Measurements from ENCODE around the gene TLR5.

TLR5 gene

DNA sequence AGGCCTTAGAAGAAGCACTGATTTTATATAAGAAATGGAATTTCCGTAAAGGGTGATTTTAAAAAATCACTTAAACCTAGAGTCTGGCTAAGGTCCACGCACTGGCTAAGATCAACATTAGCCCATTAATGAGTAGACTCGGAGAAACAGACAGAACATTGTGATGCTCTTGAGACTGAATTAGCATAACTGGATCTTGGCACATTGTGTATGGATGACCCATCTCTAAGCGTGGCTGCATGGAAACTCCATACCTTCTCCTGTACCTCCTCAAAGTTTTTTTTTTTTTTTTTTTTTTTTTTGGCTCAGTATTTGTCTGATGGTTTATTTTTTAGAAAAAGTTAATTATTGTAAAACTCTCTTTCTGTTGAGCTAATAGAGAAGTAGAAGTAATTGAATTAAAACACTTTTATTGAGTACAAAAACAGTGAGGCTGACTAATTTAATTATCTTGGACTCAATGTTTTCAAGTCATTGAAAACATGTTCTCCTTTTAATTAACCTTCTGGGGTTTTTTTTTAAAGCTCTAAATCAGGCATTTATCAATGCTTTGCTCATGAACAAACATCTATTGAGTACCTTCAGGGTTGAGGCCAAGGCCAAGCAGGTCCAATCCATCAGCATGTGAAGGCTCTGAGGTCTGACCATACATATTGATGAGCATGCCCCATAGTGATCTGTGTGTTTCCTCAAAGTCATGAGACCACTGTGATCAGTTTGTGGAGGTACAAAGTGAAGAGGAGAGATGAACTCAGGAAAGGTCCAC, 74.0 kb downstream of the TLR5 start:
- DNase-seq (ENCODE audit: low spot score) = no peak

DNA sequence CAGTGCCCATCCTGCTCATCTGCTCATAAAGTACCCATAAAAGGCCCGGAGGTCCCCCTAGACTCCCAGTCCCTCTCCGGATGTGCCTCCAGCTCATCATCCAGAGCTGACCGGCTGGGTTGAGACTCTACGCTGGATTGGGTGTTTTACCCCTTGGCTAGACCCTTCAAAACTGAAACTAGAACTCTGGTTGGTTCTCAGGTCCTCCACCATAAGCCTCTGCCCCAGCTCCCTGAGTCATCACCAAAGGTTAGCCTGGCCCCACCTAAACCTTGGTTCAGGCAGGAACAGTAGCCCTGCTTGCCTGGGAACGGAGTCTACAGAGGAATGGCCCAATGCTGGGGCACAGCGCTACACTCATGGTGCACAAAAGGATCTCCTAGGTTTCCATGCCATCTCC, 75.1 kb downstream of the TLR5 start:
- DNase-seq (ENCODE audit: low spot score) = no peak

GRCh38 chr1:223066415-223066814, 76.6 kb downstream of the TLR5 start:
- no peak for DNase-seq (ENCODE audit: low spot score)

- no peak for DNase-seq (ENCODE audit: low spot score)
These were observed 80.9 kb downstream of the TLR5 start for GRCh38 chr1:223062177-223062576.

DNA sequence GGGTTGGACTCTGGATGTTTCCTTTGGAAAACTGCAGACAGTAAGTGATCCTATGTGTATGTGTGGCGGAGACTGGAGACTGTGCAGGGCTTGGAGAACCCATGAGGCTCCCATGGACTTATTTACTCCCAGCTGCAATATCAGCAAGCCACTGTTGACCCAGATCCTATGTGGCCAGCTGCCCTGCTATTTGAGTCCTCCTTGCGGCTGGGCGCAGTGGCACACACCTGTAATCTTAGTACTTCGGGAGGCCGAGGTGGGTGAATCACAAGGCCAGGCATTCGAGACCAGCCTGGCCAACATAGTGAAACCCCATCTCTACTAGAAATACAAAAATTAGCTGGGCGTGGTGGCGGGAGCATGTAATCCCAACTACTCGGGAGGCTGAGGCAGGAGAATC, 83.5 kb downstream of the TLR5 start:
- DNase-seq (ENCODE audit: low spot score) = no peak
